Activated T-cell treated with anti-CD3 and anti-CD28 coated beads, Interleukin-2, amount 50 U/mL, for 4 hours (primary cell): Measurements from ENCODE around the gene NACA. TPM values are rescaled to one million over a fixed set of nuclear protein-coding genes. Genes with fewer than 3 reads are reported as not detected.

ENCODE experiments used
- total RNA-seq, 3 donors: library from RNA; stranded (reverse); gene quantifications; one replicate each; pipeline ENCODE4 v1.2.1, GENCODE V29; 2021

The NACA gene
- total RNA-seq, 3 donors from 2014 or later = 1,078 to 1,189 (median 1,154) TPM

Other genes starting within 250 kb of the NACA start
- 1 to 10 TPM; 1.7 to 4.2 (median 2.2) TPM for gene GLS2, start 237.1 kb downstream of the NACA start, total RNA-seq
- 1 to 10 TPM in 2 of 3 donors, under 1 TPM in 1; 0.66 to 4.0 (median 1.4) TPM for gene RBMS2, start 203.5 kb downstream of the NACA start, total RNA-seq
- gene BAZ2A, start 95.0 kb downstream of the NACA start, total RNA-seq = 10 to 100 TPM; 53.0 to 64.9 (median 64.5) TPM
- 1,000 to 10,000 TPM in 1 of 3 donors, 100 to 1,000 TPM in 2; 885 to 1,118 (median 953) TPM for gene ATP5F1B, start 79.3 kb downstream of the NACA start, total RNA-seq
- 100 to 1,000 TPM; 343 to 400 (median 399) TPM for gene PTGES3, start 37.0 kb downstream of the NACA start, total RNA-seq
- 10 to 100 TPM; 56.0 to 68.2 (median 60.1) TPM for gene PRIM1, start 27.0 kb upstream of the NACA start, total RNA-seq
- gene HSD17B6, start 38.0 kb upstream of the NACA start, total RNA-seq = 1 to 10 TPM; 1.3 to 3.2 (median 1.9) TPM
- not detected for gene SDR9C7, start 209.1 kb upstream of the NACA start, total RNA-seq
- gene RDH16, start 232.3 kb upstream of the NACA start, total RNA-seq = under 1 TPM; 0.05 to 0.20 (median 0.16) TPM